Renal cortex interstitium (tissue), 15 donors: ENCODE data around the gene AASS. TPM values are rescaled to one million over a fixed set of nuclear protein-coding genes. Genes with fewer than 3 reads are reported as not detected.
"Not testable (repeated sequence)": the region's sequence is repeated elsewhere in the genome, so short reads cannot be mapped to it uniquely, and the experiment has no call there.

ENCODE experiments used
- DNase-seq, 11 donors: peaks; one replicate each; pipeline ENCODE4 v3.0.0-alpha.2; 2013; ENCODE audit warnings: low read depth in 9 of 11, low spot score in 4 of 11; ENCODE audit errors: extremely low read depth in 1 of 11
- long read RNA-seq, 16 experiments: transcript quantifications; one replicate each; lab custom pipeline, GENCODE V29; 2026
- polyA plus RNA-seq, 3 donors: library from polyadenylated mRNA; unstranded; fragments of 120-200 nt; gene quantifications; one replicate each; pipeline ENCODE4 v1.2.1, GENCODE V29; 2013; ENCODE audit not compliant: insufficient read length in 3 of 3

The AASS gene
- 10 to 100 TPM; 41.8 to 69.2 (median 52.5) TPM for polyA plus RNA-seq
- long read RNA-seq, donor 1: 0 reads
- long read RNA-seq, donor 2, partial matches to known transcripts: 0 of 1 reads
- long read RNA-seq, donor 2, other reads (novel, unspliced or antisense): 0 of 1 reads
- long read RNA-seq, donor 3, transcript AASS-203 (24 exons, 3,163 nt): major isoform, 7 of 13 reads
- long read RNA-seq, donor 3, partial matches to known transcripts: 6 of 13 reads
- long read RNA-seq, donor 3, other reads (novel, unspliced or antisense): 0 of 13 reads
- long read RNA-seq, donor 4, partial matches to known transcripts: 18 of 20 reads
- long read RNA-seq, donor 4, other reads (novel, unspliced or antisense): 0 of 20 reads
- long read RNA-seq, donor 5: 0 reads
- long read RNA-seq, donor 6, partial matches to known transcripts: 22 of 23 reads
- long read RNA-seq, donor 6, other reads (novel, unspliced or antisense): 0 of 23 reads
- long read RNA-seq, donor 7, partial matches to known transcripts: 0 of 1 reads
- long read RNA-seq, donor 7, other reads (novel, unspliced or antisense): 0 of 1 reads
- long read RNA-seq, donor 8: 0 reads
- long read RNA-seq, donor 9, partial matches to known transcripts: 8 of 9 reads
- long read RNA-seq, donor 9, other reads (novel, unspliced or antisense): 0 of 9 reads
- long read RNA-seq, donor 10: 0 reads
- long read RNA-seq, donor 11, partial matches to known transcripts: 0 of 2 reads
- long read RNA-seq, donor 11, other reads (novel, unspliced or antisense): 0 of 2 reads
- long read RNA-seq, donor 12, partial matches to known transcripts: 6 of 7 reads
- long read RNA-seq, donor 12, other reads (novel, unspliced or antisense): 0 of 7 reads
- long read RNA-seq, donor 13: 0 reads
- long read RNA-seq, donor 14, partial matches to known transcripts: 8 of 10 reads
- long read RNA-seq, donor 14, other reads (novel, unspliced or antisense): 0 of 10 reads
- long read RNA-seq, donor 15, partial matches to known transcripts: 8 of 8 reads
- long read RNA-seq, donor 15, other reads (novel, unspliced or antisense): 0 of 8 reads
- long read RNA-seq, donor 16, transcript AASS-203 (24 exons, 3,163 nt): major isoform, 9 of 75 reads
- long read RNA-seq, donor 16, partial matches to known transcripts: 66 of 75 reads
- long read RNA-seq, donor 16, other reads (novel, unspliced or antisense): 0 of 75 reads

DNA sequence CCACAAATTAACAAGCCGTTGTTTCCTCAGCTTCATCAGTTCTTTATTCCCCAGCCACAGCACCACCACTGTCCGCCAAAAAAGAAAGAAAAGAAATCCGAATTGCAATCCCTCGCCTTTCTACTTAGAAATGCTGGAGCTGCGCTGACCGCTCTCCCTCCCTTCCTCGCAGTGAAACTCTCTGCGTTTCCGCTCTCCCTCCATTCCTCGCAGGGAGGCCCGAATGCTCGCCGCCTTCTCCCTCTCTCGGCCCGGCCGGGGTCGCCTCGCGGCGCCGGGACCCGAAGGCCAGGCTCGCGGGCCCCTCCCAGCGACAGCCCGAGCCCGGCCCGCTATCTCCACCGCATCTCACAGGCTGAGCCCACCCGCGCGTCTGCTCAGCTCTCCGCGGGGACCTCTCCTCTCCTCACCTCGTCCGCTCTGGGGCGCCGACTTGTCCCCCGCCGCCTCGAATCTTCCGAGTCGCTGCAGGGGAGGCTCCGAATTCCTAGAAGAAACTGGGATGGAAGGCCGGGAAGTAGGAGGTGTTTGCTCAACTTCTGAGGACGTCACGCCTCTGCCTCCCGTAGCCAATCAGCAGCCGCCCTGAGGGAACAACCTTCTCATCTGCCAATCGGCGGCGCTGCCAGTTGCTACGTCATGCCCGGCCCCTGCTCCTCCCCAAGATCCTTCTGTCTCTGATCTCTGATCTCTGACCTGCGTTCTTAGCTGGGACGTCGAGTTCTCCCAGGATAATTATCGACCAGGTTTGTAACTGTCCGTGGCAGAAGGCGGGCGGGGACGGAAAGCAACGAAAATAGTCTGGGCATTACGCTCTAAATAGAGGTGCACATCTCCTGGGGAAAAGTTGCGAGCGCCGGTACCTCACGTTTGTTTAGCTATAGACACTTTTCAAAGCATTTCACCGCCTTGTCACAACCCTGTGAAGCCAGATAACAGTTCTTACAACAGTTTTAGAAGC lies at the start of gene AASS:
Gene AASS, minus strand, starts transcription at position 499 of the 961 bp plus-strand sequence. CDS start 10,523 bp downstream, outside the sequence.
- DNase-seq: peak; percentile 91 to 97 (median 94)

DNA sequence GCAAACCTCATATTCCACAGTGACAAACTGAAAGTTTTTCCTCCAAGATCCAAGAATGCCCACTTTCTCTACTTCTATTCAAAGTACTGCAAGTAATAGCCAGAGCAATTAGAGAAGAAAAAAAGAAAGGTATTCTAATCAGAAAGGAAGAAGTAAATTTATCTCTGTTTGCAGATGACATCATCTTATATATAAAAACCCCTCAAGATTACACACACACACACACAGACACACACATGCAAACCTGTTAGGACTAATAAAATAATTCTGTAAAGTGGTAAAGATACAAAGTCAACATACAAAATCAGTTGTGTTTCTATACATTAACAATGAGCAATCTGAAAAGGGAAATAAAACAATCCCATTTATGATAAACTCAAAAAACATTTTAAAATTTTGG lies 44.7 kb upstream of the AASS start:
- no peak for DNase-seq

DNA sequence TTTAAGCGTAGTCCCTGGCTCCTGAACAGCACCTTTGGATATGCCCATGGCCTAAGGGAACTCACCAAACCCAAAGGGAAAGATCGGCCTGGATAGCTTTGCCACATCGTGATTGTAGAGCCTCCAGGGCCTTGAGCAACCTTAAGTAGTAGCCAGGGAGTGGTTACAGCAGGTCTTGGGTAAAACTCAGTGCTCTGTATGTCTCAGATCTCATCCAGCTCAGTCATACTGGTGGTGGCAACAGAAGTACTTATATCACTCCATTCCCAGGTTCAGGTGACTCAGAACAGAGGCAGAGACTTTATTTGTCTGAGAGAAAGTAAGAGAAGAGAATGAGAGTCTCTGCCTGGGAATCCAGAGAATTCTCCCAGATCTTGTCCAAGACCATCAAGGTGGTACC lies 39.1 kb upstream of the AASS start:
- no peak for DNase-seq

DNA sequence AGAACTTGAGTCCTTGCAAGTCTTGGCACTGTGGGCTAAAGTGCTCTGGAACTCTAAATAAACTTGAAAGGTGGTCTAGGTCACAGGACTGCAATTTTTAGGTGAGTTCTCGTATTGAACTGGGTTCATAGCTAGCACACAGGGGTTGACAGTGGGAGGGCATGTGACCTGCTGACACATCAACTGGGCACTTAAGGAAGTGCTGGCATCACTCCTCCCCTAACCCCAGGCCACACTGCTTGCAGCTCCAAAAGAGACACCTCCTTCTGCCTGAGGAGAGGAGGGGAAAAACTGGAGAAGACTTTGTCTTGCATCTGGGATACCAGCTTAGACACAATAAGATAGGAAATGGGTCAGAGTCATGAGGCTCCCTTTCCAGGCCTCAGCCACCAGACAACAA lies 38.0 kb upstream of the AASS start:
- DNase-seq: no peak

DNA sequence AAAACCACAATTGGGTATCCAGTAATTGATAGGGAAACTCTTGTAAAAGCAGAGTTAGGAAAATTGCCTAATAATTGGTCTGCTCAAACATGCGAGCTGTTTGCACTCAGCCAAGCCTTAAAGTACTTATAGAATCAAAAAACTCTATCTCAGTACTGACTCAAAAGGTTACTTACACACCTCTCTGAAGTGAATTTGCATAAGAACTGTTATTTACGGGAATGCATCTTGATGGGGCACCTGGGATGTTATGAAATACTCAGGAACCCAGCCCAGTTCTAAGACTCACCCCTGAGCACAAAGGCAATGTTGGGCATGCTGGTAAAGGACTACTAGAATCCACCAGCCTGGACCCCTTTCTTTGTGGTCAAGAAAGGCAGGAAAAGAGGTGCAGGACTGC lies 28.1 kb upstream of the AASS start:
- DNase-seq: not testable (repeated sequence)

DNA sequence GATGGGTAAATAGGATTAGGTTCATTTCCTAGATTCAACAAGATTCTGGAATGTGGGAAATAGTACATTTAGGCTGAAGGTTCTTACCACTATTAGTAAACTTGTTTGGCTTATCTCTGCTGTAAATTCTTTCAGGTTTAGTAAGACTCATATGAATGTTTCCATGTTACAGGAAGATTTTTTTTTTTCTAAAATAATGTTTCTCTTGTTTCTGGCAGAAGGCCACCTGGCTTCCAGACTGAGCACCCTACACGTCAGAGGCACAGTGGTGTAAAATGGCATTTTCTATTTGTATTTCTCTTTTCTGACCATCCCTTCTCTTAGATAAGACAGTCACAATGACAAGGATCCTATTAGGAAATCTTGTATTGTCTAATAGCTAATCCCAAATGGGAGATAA lies 22.7 kb upstream of the AASS start:
- no peak for DNase-seq

DNA sequence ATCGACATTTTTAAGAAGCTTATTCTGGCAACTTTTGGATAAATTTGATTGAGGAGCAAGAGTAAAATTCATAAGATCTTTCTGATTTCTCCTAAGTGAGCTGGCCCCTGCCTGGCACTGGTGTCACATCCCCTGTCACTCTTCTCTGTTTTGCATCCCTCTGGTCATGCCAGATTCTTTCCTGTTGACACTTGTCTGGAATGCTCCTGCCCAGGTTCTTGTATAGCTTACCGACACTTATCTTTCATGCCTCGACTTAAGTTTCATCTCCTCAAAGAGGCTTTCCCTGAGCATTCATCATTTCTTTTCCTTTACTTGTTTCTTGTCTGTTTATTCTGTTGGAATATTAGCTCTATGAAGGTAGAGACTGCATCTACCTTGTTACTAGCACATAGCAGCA lies 22.2 kb upstream of the AASS start:
- no peak for DNase-seq

DNA sequence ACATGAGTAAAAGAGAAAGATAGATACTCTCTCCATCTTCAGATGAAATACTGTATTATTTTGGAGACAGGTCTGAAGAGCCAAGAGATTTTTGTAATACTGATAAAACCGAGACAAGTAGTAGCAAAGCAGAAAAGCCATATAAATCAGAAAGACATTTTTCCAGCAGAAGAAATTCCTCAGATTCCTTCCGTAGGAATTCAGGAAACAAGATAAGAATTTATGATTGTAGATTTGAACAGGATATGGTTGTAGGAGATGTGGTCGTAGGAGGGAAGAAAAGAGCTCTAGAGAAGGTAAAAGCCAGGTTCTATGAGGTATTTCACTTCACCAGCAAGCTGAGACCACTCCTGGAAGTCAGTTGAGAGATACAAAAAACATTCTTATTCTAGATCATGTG lies 17.6 kb upstream of the AASS start:
- no peak for DNase-seq

DNA sequence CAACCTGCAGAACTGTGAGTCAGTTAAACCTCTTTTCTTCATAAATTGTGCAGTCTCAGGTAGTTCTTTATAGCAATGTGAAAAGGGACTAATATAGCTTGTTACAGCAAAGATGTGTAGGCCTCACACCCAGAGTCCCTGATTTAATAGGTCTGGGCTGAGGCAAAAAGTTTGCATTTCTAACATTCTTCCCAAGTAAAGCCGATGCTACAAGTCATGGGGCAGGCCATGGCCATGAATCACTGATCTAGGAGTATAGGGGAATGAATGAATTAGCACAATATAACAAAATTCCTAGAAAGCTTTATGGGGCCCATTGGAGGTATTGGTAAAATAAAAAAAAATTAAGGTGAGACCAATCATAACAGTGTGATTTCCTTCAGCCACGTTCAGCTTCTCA lies 11.5 kb upstream of the AASS start:
- no peak for DNase-seq

DNA sequence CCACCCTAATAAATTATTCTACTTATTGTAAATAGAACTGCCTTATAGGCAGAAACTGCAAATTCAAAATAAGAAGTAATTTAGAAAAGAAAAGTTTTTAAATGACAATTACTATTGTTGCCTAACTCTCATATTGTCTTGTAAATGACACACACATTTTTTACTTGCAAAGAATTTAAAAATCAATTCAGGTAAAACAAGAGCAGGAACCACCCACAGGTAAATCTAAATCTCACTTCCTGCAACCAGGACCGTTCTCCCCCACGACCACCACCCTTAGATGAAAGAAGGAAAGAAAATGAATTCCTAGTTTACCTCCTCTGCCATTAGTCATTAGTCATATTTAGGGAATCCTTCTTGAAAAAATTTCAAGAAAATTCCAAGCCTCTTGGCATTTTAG lies 4.8 kb upstream of the AASS start:
- no peak for DNase-seq

DNA sequence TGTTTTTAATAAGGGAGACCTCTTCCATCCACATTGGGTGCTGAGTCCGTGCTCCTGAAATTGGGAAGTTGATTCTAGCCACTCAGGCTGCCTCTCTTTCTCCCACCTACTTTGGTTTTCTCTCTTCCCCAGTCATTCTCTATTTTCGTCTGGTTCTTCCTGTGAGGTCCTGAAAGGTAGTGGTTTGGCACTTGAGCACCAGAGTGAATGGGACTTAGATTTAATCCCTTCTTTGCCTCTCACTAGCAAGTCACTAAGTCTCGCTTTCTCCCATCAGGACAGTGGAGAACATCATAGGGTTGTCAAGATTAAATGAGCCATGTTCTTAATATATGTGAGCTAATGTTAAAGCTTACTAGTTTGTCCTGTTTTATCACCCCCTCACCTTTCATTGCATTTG lies 4.0 kb upstream of the AASS start:
- DNase-seq: no peak

DNA sequence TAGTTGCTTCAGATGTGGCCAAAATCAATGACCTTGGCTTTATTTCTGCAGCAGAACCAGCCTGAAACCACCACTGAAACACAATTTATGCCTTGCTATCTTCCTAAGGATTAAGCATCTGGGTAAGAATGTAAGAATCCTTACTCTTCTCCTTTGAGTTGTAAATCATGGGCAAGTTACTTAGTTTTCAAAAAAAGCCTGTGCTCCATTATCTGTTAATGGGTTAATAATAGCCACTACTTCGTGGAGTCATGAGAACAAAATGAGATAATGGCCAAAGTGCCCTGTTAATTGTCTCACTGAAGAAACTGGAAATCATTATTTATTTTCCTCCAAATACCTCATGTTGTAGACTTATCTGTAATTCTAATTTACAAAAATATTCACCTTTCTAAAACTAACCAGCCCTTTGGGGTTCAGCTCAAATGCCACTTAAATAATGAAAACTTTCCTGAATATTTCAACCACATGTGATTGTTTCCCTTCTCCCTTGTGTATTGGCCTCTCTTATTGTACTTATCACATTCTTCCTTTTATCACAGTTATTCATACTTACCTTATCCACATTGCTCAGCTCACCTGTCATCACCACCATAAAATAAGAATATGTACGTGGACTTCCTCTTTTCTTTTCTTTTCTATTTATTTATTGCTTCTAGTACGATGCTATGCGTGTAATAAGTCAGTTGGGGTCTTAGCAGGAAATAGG lies 2.0 kb upstream of the AASS start:
- no peak for DNase-seq

DNA sequence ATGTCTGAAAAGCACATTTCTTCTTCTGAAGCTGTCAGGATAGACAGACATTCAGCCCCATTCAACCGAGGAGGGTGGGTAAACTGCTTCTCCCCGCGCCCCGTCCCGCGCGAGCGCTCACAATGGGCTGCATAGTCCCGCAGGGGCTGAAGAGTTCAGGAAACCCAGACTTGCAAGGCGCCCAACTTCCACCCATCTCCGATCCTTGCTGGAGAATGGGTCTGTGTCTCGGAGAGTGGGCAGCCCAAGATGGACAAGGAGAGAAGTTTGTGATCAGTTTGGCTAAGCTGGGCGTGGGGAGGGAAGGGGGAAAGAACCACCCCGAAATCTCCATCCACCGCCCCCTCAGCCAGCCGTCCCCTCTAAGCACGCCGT lies 686 bp downstream of the AASS start:
- peak in 4 of 11 donors; percentile 13 to 30 (median 27) for DNase-seq

DNA sequence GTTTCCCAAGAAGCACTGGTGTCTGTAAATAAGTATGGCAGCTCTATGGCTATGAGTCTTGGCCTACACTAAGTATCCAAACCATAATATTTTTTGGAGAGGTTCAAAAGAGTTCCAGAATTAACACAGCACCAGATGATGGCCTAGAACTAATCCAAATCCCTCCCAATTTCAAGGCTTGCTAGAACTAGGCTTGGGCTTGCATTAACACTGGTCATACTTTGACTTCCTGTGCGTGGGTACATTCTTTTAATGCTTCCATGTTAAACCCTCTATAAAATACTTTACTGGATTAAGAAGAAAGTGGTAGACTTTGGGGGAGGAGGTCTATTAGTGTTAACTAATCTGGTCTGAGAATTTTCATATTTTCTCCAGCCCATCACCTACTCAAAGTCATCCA lies 3.1 kb downstream of the AASS start:
- DNase-seq: no peak

DNA sequence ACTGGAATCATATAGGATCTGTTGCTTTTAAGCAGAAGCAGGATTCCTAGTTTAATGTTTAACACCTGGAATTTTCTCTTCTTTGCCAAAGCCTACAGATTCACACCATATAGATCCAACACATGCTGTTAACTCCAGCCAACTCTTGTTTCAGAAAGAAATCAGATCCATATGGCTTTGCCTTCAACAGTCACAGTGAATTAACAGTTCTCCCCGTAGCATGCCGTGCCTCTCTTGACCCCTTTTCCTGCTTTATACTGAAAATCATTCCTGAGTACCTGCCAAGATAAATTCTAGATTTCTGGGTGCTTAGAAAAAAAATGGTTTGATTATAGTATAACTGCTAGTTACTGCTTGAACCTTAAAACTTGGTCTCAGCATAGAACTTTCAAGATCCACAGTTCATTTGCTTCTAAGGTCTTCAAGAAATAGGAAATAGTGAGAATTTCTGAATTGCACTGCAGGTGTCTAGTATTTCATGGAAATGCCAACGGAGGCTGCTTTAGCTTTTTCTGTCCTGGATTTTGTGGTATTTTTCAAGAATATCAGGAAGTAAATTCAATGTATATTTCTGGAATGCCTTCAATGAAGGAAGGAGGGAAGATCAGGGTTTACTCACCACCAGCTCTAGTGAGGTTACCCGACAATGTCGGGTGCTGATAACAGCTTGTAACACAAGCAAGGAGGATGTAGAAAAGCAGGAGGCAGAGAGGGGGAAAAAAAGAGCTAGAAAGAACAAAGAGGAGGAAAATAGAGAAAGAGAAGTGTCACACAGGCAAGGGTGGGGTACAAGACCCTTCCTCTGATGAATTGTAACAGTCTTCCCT lies 6.6 kb downstream of the AASS start:
- DNase-seq: no peak

DNA sequence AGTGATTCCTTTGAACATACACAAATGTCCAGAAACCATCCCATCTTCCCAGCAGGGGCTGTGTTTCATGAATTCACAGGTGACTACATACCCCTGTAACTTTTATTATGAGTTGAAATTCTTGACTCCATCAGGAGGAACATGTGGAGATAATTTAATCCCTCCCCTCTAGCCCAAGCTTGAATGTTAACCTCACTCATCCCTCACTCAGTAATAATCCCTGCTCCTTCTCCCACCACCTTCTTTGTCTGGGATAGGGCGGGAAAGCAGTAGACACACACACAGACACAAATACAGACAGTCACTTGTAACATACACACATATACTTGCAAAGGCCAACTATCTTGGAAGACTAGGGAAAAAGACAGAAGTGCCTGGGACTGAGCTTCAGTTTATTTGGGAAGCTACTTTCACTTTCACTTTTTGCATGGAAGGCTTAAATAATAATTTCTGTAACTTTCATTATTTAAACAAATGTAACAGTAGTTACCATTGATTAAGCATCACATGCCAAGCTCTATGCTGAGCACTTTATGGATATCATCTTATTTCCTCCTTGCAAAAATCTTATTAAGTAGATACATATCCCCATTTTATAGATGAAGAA lies 7.3 kb downstream of the AASS start:
- DNase-seq: no peak

DNA sequence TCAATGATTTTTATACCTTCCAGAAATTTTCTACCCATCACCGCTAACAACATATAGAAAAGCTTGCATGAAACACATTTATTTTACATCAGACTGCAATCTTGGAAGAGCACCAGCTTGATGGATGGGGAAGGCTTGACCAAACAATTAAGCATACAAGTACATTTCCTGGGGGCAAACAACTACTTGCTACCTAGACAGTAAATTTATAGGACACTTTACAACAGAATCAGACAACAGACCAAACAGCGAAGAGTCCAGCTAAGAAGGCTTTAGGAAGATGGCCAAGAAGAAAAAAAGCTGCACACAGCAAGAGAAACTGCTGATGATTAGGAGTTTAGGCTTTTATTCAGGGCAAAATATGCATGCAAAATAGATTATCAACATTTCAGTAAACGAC lies 8.0 kb downstream of the AASS start:
- DNase-seq: no peak
